Jurkat, Clone E6-1 (cell line): Measurements from ENCODE around the gene SLC9A9.

Experiments used
- DNase-seq: peaks from one replicate; pipeline ENCODE4 v3.0.0-alpha.2; 2011; ENCODE audit warnings: low read depth, low spot score
- H3K4me3 ChIP-seq: 2 replicates; pipeline ENCODE4 v1.5.1; 2011; ENCODE audit warnings: mild to moderate bottlenecking, low read length, control low read depth, moderate library complexity

The SLC9A9 gene

GRCh38 chr3:143849854-143850549 is 1.7 kb upstream of the SLC9A9 start:
- H3K4me3 ChIP-seq: no peak overlapping the region
- no peak for DNase-seq

GRCh38 chr3:143848704-143849103 is 436 bp upstream of the SLC9A9 start:
- no peak for DNase-seq
- peak overlapping the region; percentile 91 for H3K4me3 ChIP-seq

GRCh38 chr3:143843587-143843986 is 4.7 kb downstream of the SLC9A9 start:
- DNase-seq: no peak
- no peak overlapping the region for H3K4me3 ChIP-seq

- DNase-seq: no peak
- no peak overlapping the region for H3K4me3 ChIP-seq
Measured at GRCh38 chr3:143840636-143841035, 7.6 kb downstream of the SLC9A9 start.

- no peak overlapping the region for H3K4me3 ChIP-seq
- no peak for DNase-seq
Measured at GRCh38 chr3:143839980-143840379, 8.3 kb downstream of the SLC9A9 start.

DNA sequence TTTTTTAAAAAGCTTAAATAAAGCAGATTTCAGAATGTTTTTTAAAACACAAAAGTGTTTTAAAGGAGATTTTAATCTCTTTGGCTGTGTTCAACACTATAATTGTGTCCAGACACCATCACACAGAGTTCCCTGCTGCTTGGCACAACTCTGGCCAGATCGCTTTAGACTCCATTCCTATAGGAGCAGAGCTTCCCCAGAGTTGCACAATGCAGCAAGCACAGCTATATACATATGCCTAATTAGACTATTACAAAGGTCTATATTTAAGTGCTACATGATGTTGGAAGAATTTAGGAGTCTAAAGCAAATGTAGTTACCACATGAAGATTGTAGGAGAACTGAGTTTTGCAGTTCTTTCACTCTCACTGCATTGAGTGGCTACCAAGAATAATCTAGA is 11.2 kb downstream of the SLC9A9 start:
- no peak for DNase-seq
- H3K4me3 ChIP-seq: no peak overlapping the region

DNA sequence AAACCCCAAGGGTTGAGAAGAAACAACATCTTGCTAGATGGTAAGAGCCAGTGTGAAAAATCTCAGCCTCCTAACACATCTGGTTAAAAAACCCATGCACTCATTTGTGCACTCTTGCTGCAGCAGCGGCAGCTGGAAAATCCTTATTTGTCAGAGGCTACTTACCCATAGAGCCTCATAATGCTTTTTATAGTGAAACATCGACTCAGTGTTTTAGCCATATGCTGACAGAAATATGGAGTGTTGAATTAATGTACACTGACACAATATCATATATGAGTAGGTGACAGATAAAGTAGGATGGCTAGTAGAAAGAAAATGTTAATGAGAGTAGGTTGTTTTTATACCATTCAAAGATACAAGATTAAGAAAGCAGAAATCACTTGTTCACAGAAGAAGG is 13.0 kb downstream of the SLC9A9 start:
- no peak for DNase-seq
- H3K4me3 ChIP-seq: no peak overlapping the region

DNA sequence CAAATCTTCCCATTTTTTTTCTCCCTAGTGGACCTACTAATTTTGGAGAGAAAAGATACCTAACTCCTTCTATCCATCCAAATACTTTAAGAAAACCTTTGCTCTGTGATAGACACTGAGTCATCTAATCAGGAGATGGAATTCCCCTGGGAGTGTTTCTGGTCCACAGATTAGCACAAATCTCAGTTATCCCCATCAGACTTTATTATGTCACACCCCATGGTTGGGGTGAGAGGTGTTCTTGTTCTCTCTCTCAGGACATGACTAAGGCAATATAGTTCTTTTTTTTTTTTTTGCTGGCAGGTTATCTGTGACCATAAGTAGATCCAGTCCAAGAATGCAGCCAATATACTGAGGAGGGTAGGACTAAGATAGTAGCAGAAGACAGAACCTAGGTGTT is 15.8 kb downstream of the SLC9A9 start:
- no peak overlapping the region for H3K4me3 ChIP-seq
- no peak for DNase-seq

- DNase-seq: no peak
- H3K4me3 ChIP-seq: no peak overlapping the region
Measured at GRCh38 chr3:143831994-143832393, 16.3 kb downstream of the SLC9A9 start.

DNA sequence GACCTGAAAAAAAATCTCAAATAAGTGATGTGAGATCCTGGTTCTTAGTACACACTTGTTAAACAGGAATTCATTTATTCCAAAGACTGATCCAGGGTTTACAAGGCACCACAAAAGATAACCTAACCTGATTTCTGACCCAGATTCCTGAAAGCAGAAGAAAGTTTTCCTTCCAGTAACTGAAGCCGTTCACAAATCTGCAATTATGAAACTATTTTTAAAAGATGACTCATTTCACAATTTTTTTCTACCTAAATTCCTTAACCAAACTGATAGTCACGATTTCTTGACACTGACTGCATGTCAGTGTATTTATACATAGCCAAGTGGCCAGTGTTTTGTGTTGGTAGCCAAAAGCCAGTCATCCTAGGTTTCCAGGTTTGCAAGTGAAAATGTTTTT is 17.1 kb downstream of the SLC9A9 start:
- no peak for DNase-seq
- no peak overlapping the region for H3K4me3 ChIP-seq

- no peak for DNase-seq
- H3K4me3 ChIP-seq: no peak overlapping the region
Measured at GRCh38 chr3:143830786-143831185, 17.5 kb downstream of the SLC9A9 start.

DNA sequence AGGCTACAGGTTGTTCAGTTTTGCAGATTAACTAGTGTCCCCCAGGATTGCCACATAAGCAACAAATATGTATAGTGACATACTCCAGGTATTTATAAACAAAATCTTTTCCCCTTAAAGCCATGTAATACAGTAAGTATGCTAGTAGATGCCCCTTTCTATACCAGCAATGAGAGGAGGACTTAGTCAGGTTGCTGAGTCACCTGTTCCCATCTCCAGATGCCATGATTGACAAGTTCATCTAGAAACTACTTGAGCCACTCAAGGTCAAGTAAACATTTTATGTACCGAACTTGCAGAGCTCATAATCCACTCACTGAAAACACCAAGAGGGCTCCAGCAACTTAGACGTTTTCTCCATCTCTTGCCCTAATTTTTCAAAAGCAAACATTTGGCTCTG is 18.2 kb downstream of the SLC9A9 start:
- no peak for DNase-seq
- H3K4me3 ChIP-seq: no peak overlapping the region

DNA sequence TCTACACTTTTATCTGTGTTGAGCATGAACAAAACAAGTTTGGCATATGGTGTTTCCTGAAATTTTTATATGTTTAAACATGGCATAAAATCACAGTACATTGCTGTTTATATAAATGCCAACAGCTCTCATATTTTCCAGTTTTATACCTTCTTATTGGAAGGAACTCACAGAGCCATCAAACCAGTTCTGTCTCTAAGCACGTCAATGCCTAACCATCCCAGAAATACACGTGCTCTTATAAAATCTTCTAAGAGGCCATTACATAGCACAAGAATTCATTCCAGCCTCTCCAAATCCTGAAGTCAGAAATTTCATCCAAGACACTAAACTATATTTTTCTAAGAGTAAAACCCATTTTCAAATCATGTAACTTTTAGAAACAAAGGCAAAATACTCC is 20.8 kb downstream of the SLC9A9 start:
- H3K4me3 ChIP-seq: no peak overlapping the region
- no peak for DNase-seq

DNA sequence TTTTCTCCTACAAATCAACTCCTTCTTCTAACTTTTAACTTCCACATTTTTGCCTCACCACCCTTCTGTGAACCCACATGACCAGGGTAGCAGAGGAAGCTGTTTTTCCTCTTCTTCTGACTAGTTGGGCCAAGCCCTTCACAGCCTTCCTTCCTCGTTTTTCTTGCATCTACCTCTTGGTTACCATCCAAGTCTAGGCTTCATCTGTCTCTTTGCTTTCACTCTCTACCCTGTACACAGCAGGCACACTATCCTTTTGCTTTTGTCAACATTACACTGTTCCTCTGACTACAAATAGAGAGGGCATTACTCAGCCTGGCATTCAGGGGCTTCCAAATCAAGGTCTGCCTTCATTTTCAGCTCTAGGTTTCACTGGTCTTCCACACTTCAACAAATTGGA is 22.0 kb downstream of the SLC9A9 start:
- no peak for DNase-seq
- H3K4me3 ChIP-seq: no peak overlapping the region

GRCh38 chr3:143825513-143825912 is 22.8 kb downstream of the SLC9A9 start:
- no peak overlapping the region for H3K4me3 ChIP-seq
- DNase-seq: peak; percentile 75

GRCh38 chr3:143824735-143825385 is 23.4 kb downstream of the SLC9A9 start:
- DNase-seq: no peak

GRCh38 chr3:143822798-143823197 is 25.5 kb downstream of the SLC9A9 start:
- no peak overlapping the region for H3K4me3 ChIP-seq
- no peak for DNase-seq

More at GRCh38 chr3:143824735-143825385, 23.4 kb downstream of the SLC9A9 start:
- H3K4me3 ChIP-seq: no peak overlapping the region

GRCh38 chr3:143822374-143822773 is 25.9 kb downstream of the SLC9A9 start:
- H3K4me3 ChIP-seq: no peak overlapping the region
- DNase-seq: no peak

- H3K4me3 ChIP-seq: no peak overlapping the region
- DNase-seq: peak; percentile 54
Measured at GRCh38 chr3:143821862-143822261, 26.4 kb downstream of the SLC9A9 start.

DNA sequence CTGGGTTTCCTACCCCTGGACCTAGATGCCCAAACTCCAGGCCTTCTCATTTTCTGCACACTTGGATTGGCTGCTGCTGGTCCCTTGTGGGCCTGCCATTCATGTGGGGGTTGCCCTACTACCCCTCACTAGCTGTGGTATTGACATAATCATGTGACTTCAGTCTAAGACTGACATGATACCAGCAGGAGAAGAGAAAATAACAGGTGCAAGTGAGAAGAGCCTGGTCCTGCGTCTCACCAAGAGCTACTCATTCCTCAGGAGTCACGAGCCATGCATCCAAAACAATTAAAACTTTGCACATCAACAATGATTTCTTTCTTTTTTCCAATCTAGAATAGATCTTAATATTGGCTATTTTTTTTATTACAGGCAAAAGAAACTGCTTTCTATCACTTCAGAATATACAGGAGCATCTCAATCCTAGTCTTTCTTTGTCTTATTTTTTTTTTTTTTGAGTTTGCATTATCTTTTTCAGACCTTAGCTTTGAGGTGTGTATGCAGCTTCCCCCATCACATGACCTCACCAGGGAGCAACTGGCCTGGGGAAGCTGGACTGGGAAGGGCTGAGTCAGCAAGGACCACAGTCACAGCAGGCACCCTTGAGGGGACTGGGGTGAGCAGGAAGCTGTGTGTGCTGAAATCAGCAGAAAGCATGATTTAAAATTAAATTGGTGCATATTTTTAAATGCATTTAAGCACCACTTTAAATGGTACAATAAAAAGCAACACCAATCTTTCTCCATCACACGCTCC is 27.6 kb downstream of the SLC9A9 start:
- H3K4me3 ChIP-seq: no peak overlapping the region
- no peak for DNase-seq
